GM23338 (cell line): Measurements from ENCODE around the gene MTOR. TPM values are rescaled to one million over a fixed set of nuclear protein-coding genes. Genes with fewer than 3 reads are reported as not detected.

Experiments used
- ATAC-seq: fragments of 200-7000 bp; cut with Tn5 transposase; 3 replicates; pipeline ENCODE4 v1.9.1; 2020
- DNase-seq: peaks from one replicate; pipeline ENCODE4 v3.0.0-alpha.2; 2015; ENCODE audit warnings: low spot score
- H2AFZ ChIP-seq: fragments of 200-600 bp; sonication (generic); 2 replicates; pipeline ENCODE4 v1.8.0; 2016; ENCODE audit warnings: antibody characterized with exemption, mild to moderate bottlenecking, moderate library complexity
- H3F3A ChIP-seq: fragments of 200-600 bp; sonication (generic); replicated peaks from 2 replicates; pipeline ENCODE4 v1.8.0; 2017; ENCODE audit warnings: antibody characterized with exemption, mixed run types, low read depth
- H3K27ac ChIP-seq: fragments of 200-600 bp; sonication (generic); 2 replicates; pipeline ENCODE4 v1.6.1; 2016; ENCODE audit warnings: low read depth
- H3K27me3 ChIP-seq: fragments of 200-600 bp; sonication (generic); 2 replicates; pipeline ENCODE4 v1.8.0; 2016; ENCODE audit warnings: mild to moderate bottlenecking, mixed run types, moderate library complexity; ENCODE audit not compliant: insufficient read depth
- H3K36me3 ChIP-seq: fragments of 200-600 bp; sonication (generic); 2 replicates; pipeline ENCODE4 v1.8.0; 2016; ENCODE audit warnings: mild to moderate bottlenecking; ENCODE audit not compliant: insufficient read depth
- H3K4me1 ChIP-seq: fragments of 200-600 bp; sonication (generic); 2 replicates; pipeline ENCODE4 v1.8.0; 2016; ENCODE audit warnings: mild to moderate bottlenecking, moderate library complexity; ENCODE audit not compliant: insufficient read depth
- H3K4me2 ChIP-seq: fragments of 200-600 bp; sonication (generic); 2 replicates; pipeline ENCODE4 v1.7.1; 2017; ENCODE audit warnings: mixed run types
- H3K4me3 ChIP-seq: fragments of 200-600 bp; sonication (generic); 2 replicates; pipeline ENCODE4 v1.6.1; 2016; ENCODE audit warnings: mixed run types
- H3K79me2 ChIP-seq: fragments of 200-600 bp; sonication (generic); replicated peaks from 2 replicates; pipeline ENCODE4 v1.8.0; 2017; ENCODE audit warnings: mild to moderate bottlenecking; ENCODE audit not compliant: insufficient read depth
- H3K9me2 ChIP-seq: fragments of 200-600 bp; sonication (generic); 2 replicates; pipeline ENCODE4 v1.8.0; 2017; ENCODE audit not compliant: insufficient read depth
- H4K20me1 ChIP-seq: fragments of 200-600 bp; sonication (generic); replicated peaks from 2 replicates; pipeline ENCODE4 v1.8.0; 2017; ENCODE audit warnings: mild to moderate bottlenecking; ENCODE audit not compliant: insufficient read depth
- H3K27ac Mint-ChIP-seq: 2 replicates; pipeline ENCODE4 v1.8.0; 2020; ENCODE audit warnings: inconsistent platforms, mild to moderate bottlenecking, moderate library complexity, mixed read lengths
- H3K27me3 Mint-ChIP-seq: 3 replicates; pipeline ENCODE4 v1.8.0; 2022; ENCODE audit warnings: low read depth, mild to moderate bottlenecking, moderate library complexity, mixed read lengths, inconsistent platforms; ENCODE audit not compliant: insufficient read depth, poor library complexity
- H3K36me3 Mint-ChIP-seq: 3 replicates; pipeline ENCODE4 v1.8.0; 2021; ENCODE audit warnings: low read depth, mild to moderate bottlenecking, inconsistent platforms, moderate library complexity, mixed read lengths
- H3K4me1 Mint-ChIP-seq: 3 replicates; pipeline ENCODE4 v1.8.0; 2020; ENCODE audit warnings: mild to moderate bottlenecking, inconsistent platforms, mixed read lengths
- H3K4me3 Mint-ChIP-seq: 3 replicates; pipeline ENCODE4 v1.8.0; 2021; ENCODE audit warnings: moderate library complexity, mild to moderate bottlenecking, inconsistent platforms, mixed read lengths
- H3K9me3 Mint-ChIP-seq: 3 replicates; pipeline ENCODE4 v1.8.0; 2020; ENCODE audit warnings: moderate library complexity, mild to moderate bottlenecking, inconsistent platforms, mixed read lengths
- CREB1 ChIP-seq: fragments of 250-450 bp; sonication (Bioruptor Pico); IDR thresholded peaks from 2 replicates; pipeline ENCODE4 v1.5.0; 2020; ENCODE audit warnings: low read depth, mild to moderate bottlenecking, moderate library complexity
- EZH2 ChIP-seq: fragments of 200-600 bp; sonication (generic); IDR thresholded peaks from one replicate; pipeline ENCODE4 v1.8.0; 2017; ENCODE audit warnings: antibody characterized with exemption, mild to moderate bottlenecking, low read depth; ENCODE audit not compliant: unreplicated experiment
- JUNB ChIP-seq: IDR thresholded peaks from one replicate; pipeline ENCODE4 v1.6.1; 2016; ENCODE audit warnings: antibody characterized with exemption; ENCODE audit not compliant: unreplicated experiment
- STAT1 ChIP-seq: IDR thresholded peaks from one replicate; pipeline ENCODE4 v1.6.1; 2016; ENCODE audit warnings: antibody characterized with exemption; ENCODE audit not compliant: unreplicated experiment
- polyA plus RNA-seq: library from polyadenylated mRNA; unstranded; fragments of >200 nt; fragmentation: Nextera tagmentation; extraction: Ambion mirVana; gene quantifications from 2 replicates; pipeline ENCODE4 v1.2.1, GENCODE V29; 2016
- total RNA-seq: library from RNA; depleted of rRNA; stranded (reverse); fragments of >200 nt; shearing (Covaris generic); gene quantifications from 2 replicates; pipeline ENCODE4 v1.2.3, GENCODE V29; 2014
- TF ChIP-seq, protein P1 (sequence below): fragments of 250-450 bp; sonication (Bioruptor Pico); IDR thresholded peaks from 2 replicates; pipeline ENCODE4 v1.5.0; 2020; ENCODE audit warnings: mild to moderate bottlenecking, moderate library complexity
- TF ChIP-seq, protein P2 (sequence below): IDR thresholded peaks from 2 replicates; pipeline ENCODE4 v1.6.1; 2016; ENCODE audit warnings: antibody characterized with exemption
- TF ChIP-seq, protein P3 (sequence below), 2 experiments: fragments of 200-600 bp in 1 of 2; sonication (generic) in 1 of 2; conservative IDR thresholded peaks; 2 replicates each; pipeline versions ENCODE4 v1.5.1 to v1.6.1; 2016 to 2017; ENCODE audit warnings: antibody characterized with exemption in 2 of 2, low read depth in 2 of 2, mild to moderate bottlenecking in 2 of 2, moderate library complexity in 1 of 2

The MTOR gene
- total and polyA plus RNA-seq, 2 experiments from 2014 or later = 22.8 to 98.0 TPM

- TF ChIP-seq, protein P1, sequence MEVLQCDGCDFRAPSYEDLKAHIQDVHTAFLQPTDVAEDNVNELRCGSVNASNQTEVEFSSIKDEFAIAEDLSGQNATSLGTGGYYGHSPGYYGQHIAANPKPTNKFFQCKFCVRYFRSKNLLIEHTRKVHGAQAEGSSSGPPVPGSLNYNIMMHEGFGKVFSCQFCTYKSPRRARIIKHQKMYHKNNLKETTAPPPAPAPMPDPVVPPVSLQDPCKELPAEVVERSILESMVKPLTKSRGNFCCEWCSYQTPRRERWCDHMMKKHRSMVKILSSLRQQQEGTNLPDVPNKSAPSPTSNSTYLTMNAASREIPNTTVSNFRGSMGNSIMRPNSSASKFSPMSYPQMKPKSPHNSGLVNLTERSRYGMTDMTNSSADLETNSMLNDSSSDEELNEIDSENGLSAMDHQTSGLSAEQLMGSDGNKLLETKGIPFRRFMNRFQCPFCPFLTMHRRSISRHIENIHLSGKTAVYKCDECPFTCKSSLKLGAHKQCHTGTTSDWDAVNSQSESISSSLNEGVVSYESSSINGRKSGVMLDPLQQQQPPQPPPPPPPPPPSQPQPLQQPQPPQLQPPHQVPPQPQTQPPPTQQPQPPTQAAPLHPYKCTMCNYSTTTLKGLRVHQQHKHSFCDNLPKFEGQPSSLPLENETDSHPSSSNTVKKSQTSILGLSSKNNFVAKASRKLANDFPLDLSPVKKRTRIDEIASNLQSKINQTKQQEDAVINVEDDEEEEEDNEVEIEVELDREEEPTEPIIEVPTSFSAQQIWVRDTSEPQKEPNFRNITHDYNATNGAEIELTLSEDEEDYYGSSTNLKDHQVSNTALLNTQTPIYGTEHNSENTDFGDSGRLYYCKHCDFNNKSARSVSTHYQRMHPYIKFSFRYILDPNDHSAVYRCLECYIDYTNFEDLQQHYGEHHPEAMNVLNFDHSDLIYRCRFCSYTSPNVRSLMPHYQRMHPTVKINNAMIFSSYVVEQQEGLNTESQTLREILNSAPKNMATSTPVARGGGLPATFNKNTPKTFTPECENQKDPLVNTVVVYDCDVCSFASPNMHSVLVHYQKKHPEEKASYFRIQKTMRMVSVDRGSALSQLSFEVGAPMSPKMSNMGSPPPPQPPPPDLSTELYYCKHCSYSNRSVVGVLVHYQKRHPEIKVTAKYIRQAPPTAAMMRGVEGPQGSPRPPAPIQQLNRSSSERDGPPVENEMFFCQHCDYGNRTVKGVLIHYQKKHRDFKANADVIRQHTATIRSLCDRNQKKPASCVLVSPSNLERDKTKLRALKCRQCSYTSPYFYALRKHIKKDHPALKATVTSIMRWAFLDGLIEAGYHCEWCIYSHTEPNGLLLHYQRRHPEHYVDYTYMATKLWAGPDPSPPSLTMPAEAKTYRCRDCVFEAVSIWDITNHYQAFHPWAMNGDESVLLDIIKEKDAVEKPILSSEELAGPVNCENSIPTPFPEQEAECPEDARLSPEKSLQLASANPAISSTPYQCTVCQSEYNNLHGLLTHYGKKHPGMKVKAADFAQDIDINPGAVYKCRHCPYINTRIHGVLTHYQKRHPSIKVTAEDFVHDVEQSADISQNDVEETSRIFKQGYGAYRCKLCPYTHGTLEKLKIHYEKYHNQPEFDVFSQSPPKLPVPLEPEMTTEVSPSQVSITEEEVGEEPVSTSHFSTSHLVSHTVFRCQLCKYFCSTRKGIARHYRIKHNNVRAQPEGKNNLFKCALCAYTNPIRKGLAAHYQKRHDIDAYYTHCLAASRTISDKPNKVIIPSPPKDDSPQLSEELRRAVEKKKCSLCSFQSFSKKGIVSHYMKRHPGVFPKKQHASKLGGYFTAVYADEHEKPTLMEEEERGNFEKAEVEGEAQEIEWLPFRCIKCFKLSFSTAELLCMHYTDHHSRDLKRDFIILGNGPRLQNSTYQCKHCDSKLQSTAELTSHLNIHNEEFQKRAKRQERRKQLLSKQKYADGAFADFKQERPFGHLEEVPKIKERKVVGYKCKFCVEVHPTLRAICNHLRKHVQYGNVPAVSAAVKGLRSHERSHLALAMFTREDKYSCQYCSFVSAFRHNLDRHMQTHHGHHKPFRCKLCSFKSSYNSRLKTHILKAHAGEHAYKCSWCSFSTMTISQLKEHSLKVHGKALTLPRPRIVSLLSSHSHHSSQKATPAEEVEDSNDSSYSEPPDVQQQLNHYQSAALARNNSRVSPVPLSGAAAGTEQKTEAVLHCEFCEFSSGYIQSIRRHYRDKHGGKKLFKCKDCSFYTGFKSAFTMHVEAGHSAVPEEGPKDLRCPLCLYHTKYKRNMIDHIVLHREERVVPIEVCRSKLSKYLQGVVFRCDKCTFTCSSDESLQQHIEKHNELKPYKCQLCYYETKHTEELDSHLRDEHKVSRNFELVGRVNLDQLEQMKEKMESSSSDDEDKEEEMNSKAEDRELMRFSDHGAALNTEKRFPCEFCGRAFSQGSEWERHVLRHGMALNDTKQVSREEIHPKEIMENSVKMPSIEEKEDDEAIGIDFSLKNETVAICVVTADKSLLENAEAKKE (CRISPR knock-in tag) = no peak
- TF ChIP-seq EZH2 = no peak
- TF ChIP-seq JUNB = no peak
- TF ChIP-seq, protein P2, sequence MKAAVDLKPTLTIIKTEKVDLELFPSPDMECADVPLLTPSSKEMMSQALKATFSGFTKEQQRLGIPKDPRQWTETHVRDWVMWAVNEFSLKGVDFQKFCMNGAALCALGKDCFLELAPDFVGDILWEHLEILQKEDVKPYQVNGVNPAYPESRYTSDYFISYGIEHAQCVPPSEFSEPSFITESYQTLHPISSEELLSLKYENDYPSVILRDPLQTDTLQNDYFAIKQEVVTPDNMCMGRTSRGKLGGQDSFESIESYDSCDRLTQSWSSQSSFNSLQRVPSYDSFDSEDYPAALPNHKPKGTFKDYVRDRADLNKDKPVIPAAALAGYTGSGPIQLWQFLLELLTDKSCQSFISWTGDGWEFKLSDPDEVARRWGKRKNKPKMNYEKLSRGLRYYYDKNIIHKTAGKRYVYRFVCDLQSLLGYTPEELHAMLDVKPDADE = no peak
These were observed 24.5 kb upstream of the MTOR start (continued) for GRCh38 chr1:11286735-11287410.

DNA sequence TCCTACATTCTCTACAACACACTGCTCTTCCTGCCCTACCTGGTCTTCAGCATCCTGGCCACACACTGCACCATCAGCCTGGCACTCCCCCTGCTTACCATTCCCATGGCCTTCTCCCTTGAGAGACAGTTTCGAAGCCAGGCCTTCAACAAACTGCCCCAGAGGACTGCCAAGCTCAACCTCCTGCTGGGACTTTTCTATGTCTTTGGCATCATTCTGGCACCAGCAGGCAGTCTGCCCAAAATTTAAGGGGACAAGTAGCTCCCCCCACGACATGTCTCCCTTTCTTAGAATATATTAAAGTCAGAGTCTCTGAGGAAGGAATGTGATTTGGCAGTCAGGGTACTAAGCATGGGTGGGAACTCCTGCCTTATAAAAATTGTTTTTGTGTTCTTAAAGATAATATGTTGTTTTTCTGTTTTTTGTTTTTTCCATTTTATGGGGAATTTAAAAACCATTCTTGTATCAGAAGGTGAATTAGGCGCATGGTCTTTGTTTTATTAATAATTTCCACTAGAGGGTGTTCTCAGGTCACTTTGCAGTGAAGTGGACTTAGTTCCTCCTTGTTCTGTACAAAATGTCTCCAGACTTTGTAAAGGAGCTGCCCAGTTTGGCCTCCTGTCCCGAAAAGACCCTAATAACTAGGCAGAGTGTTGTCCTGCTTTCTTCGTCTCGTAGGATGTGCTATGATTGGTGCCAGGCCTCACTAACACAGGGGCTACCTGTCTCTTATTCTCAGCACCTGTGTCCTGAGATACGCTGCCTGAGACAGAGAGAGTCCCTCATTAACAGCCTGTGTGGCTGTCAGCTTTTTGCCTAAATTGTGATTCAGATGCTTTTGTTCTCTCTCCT, 23.8 kb upstream of the MTOR start:
- H3K79me2 ChIP-seq = peaks cover 62% of the 10 kb centered on the region
- H3K27me3 ChIP-seq = no peaks in the 10 kb centered on the region
- no peak for DNase-seq
- no peaks in the 10 kb centered on the region for H3K9me3 Mint-ChIP-seq
- H3K4me1 ChIP-seq = peaks cover 39% of the 10 kb centered on the region
- peaks cover 49% of the 10 kb centered on the region for H3K36me3 Mint-ChIP-seq
- ATAC-seq = no peak; the same call in 2 of the 3 replicates
- no peak overlapping the region for H2AFZ ChIP-seq
- TF ChIP-seq, protein P3, sequence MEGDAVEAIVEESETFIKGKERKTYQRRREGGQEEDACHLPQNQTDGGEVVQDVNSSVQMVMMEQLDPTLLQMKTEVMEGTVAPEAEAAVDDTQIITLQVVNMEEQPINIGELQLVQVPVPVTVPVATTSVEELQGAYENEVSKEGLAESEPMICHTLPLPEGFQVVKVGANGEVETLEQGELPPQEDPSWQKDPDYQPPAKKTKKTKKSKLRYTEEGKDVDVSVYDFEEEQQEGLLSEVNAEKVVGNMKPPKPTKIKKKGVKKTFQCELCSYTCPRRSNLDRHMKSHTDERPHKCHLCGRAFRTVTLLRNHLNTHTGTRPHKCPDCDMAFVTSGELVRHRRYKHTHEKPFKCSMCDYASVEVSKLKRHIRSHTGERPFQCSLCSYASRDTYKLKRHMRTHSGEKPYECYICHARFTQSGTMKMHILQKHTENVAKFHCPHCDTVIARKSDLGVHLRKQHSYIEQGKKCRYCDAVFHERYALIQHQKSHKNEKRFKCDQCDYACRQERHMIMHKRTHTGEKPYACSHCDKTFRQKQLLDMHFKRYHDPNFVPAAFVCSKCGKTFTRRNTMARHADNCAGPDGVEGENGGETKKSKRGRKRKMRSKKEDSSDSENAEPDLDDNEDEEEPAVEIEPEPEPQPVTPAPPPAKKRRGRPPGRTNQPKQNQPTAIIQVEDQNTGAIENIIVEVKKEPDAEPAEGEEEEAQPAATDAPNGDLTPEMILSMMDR (conservative IDR thresholded peaks at IDR 0.05; ENCODE audit: low read depth in 2 of 2) = peak; percentile 35 to 37; a peak in 3 of 4 replicates
- no peak for TF ChIP-seq STAT1
- 0 out of 2 replicates have a peak, but pooled peaks have one; percentile 32 for TF ChIP-seq CREB1 (CRISPR knock-in tag)
- peak overlapping the region; percentile 3; the same call in 1 of the 2 replicates for H3K4me3 ChIP-seq
- H3K4me1 Mint-ChIP-seq = peaks cover 44% of the 10 kb centered on the region
- H3K36me3 ChIP-seq = no peaks in the 10 kb centered on the region
- H3K27me3 Mint-ChIP-seq = peaks cover 3% of the 10 kb centered on the region
- H4K20me1 ChIP-seq = peaks cover 5% of the 10 kb centered on the region; the same call in 1 of the 2 replicates
- peaks cover 25% of the 10 kb centered on the region for H3F3A ChIP-seq
- H3K9me2 ChIP-seq = no peaks in the 10 kb centered on the region
- peak overlapping the region; percentile 30 for H3K4me2 ChIP-seq
- peak overlapping the region; percentile 35 for H3K27ac ChIP-seq
- peak overlapping the region; percentile 87 for H3K27ac Mint-ChIP-seq
- peak overlapping the region; percentile 60 for H3K4me3 Mint-ChIP-seq
